GM23338 (cell line): ENCODE measurements around the gene GATAD2A. TPM values are rescaled to one million over a fixed set of nuclear protein-coding genes. Genes with fewer than 3 reads are reported as not detected.

Experiments
- ATAC-seq: fragments of 200-7000 bp; cut with Tn5 transposase; 3 replicates; pipeline ENCODE4 v1.9.1; 2020
- DNase-seq: peaks from one replicate; pipeline ENCODE4 v3.0.0-alpha.2; 2015; ENCODE audit warnings: low spot score
- H2AFZ ChIP-seq: fragments of 200-600 bp; sonication (generic); 2 replicates; pipeline ENCODE4 v1.8.0; 2016; ENCODE audit warnings: antibody characterized with exemption, mild to moderate bottlenecking, moderate library complexity
- H3F3A ChIP-seq: fragments of 200-600 bp; sonication (generic); replicated peaks from 2 replicates; pipeline ENCODE4 v1.8.0; 2017; ENCODE audit warnings: antibody characterized with exemption, mixed run types, low read depth
- H3K27ac ChIP-seq: fragments of 200-600 bp; sonication (generic); 2 replicates; pipeline ENCODE4 v1.6.1; 2016; ENCODE audit warnings: low read depth
- H3K27me3 ChIP-seq: fragments of 200-600 bp; sonication (generic); 2 replicates; pipeline ENCODE4 v1.8.0; 2016; ENCODE audit warnings: mild to moderate bottlenecking, mixed run types, moderate library complexity; ENCODE audit not compliant: insufficient read depth
- H3K36me3 ChIP-seq: fragments of 200-600 bp; sonication (generic); 2 replicates; pipeline ENCODE4 v1.8.0; 2016; ENCODE audit warnings: mild to moderate bottlenecking; ENCODE audit not compliant: insufficient read depth
- H3K4me1 ChIP-seq: fragments of 200-600 bp; sonication (generic); 2 replicates; pipeline ENCODE4 v1.8.0; 2016; ENCODE audit warnings: mild to moderate bottlenecking, moderate library complexity; ENCODE audit not compliant: insufficient read depth
- H3K4me2 ChIP-seq: fragments of 200-600 bp; sonication (generic); 2 replicates; pipeline ENCODE4 v1.7.1; 2017; ENCODE audit warnings: mixed run types
- H3K4me3 ChIP-seq: fragments of 200-600 bp; sonication (generic); 2 replicates; pipeline ENCODE4 v1.6.1; 2016; ENCODE audit warnings: mixed run types
- H3K79me2 ChIP-seq: fragments of 200-600 bp; sonication (generic); replicated peaks from 2 replicates; pipeline ENCODE4 v1.8.0; 2017; ENCODE audit warnings: mild to moderate bottlenecking; ENCODE audit not compliant: insufficient read depth
- H3K9me2 ChIP-seq: fragments of 200-600 bp; sonication (generic); 2 replicates; pipeline ENCODE4 v1.8.0; 2017; ENCODE audit not compliant: insufficient read depth
- H4K20me1 ChIP-seq: fragments of 200-600 bp; sonication (generic); replicated peaks from 2 replicates; pipeline ENCODE4 v1.8.0; 2017; ENCODE audit warnings: mild to moderate bottlenecking; ENCODE audit not compliant: insufficient read depth
- H3K27ac Mint-ChIP-seq: 2 replicates; pipeline ENCODE4 v1.8.0; 2020; ENCODE audit warnings: inconsistent platforms, mild to moderate bottlenecking, moderate library complexity, mixed read lengths
- H3K27me3 Mint-ChIP-seq: 3 replicates; pipeline ENCODE4 v1.8.0; 2022; ENCODE audit warnings: low read depth, mild to moderate bottlenecking, moderate library complexity, mixed read lengths, inconsistent platforms; ENCODE audit not compliant: insufficient read depth, poor library complexity
- H3K36me3 Mint-ChIP-seq: 3 replicates; pipeline ENCODE4 v1.8.0; 2021; ENCODE audit warnings: low read depth, mild to moderate bottlenecking, inconsistent platforms, moderate library complexity, mixed read lengths
- H3K4me1 Mint-ChIP-seq: 3 replicates; pipeline ENCODE4 v1.8.0; 2020; ENCODE audit warnings: mild to moderate bottlenecking, inconsistent platforms, mixed read lengths
- H3K4me3 Mint-ChIP-seq: 3 replicates; pipeline ENCODE4 v1.8.0; 2021; ENCODE audit warnings: moderate library complexity, mild to moderate bottlenecking, inconsistent platforms, mixed read lengths
- H3K9me3 Mint-ChIP-seq: 3 replicates; pipeline ENCODE4 v1.8.0; 2020; ENCODE audit warnings: moderate library complexity, mild to moderate bottlenecking, inconsistent platforms, mixed read lengths
- CREB1 ChIP-seq: fragments of 250-450 bp; sonication (Bioruptor Pico); IDR thresholded peaks from 2 replicates; pipeline ENCODE4 v1.5.0; 2020; ENCODE audit warnings: low read depth, mild to moderate bottlenecking, moderate library complexity
- EZH2 ChIP-seq: fragments of 200-600 bp; sonication (generic); IDR thresholded peaks from one replicate; pipeline ENCODE4 v1.8.0; 2017; ENCODE audit warnings: antibody characterized with exemption, mild to moderate bottlenecking, low read depth; ENCODE audit not compliant: unreplicated experiment
- EZH2phosphoT487 ChIP-seq: fragments of 200-600 bp; sonication (generic); IDR thresholded peaks from one replicate; pipeline ENCODE4 v1.8.1; 2018; ENCODE audit warnings: antibody characterized with exemption; ENCODE audit not compliant: unreplicated experiment
- JUNB ChIP-seq: IDR thresholded peaks from one replicate; pipeline ENCODE4 v1.6.1; 2016; ENCODE audit warnings: antibody characterized with exemption; ENCODE audit not compliant: unreplicated experiment
- NANOG ChIP-seq: IDR thresholded peaks from 2 replicates; pipeline ENCODE4 v1.6.1; 2016; ENCODE audit warnings: antibody characterized with exemption, borderline replicate concordance
- POLR2AphosphoS5 ChIP-seq: IDR thresholded peaks from 2 replicates; pipeline ENCODE4 v1.6.1; 2016; ENCODE audit warnings: antibody characterized with exemption, low read depth
- STAT1 ChIP-seq: IDR thresholded peaks from one replicate; pipeline ENCODE4 v1.6.1; 2016; ENCODE audit warnings: antibody characterized with exemption; ENCODE audit not compliant: unreplicated experiment
- ZNF114 ChIP-seq: fragments of 250-450 bp; sonication (Bioruptor Pico); IDR thresholded peaks from 2 replicates; pipeline ENCODE4 v1.5.0; 2020; ENCODE audit warnings: mild to moderate bottlenecking, moderate library complexity
- ZNF331 ChIP-seq: fragments of 250-450 bp; sonication (Bioruptor Pico); IDR thresholded peaks from 2 replicates; pipeline ENCODE4 v1.5.0; 2020; ENCODE audit warnings: low read depth, mild to moderate bottlenecking, moderate library complexity
- polyA plus RNA-seq: library from polyadenylated mRNA; unstranded; fragments of >200 nt; fragmentation: Nextera tagmentation; extraction: Ambion mirVana; gene quantifications from 2 replicates; pipeline ENCODE4 v1.2.1, GENCODE V29; 2016
- total RNA-seq: library from RNA; depleted of rRNA; stranded (reverse); fragments of >200 nt; shearing (Covaris generic); gene quantifications from 2 replicates; pipeline ENCODE4 v1.2.3, GENCODE V29; 2014
- TF ChIP-seq, protein P1 (sequence below), 2 experiments: fragments of 200-600 bp in 1 of 2; sonication (generic) in 1 of 2; conservative IDR thresholded peaks; 2 replicates each; pipeline versions ENCODE4 v1.5.1 to v1.6.1; 2016 to 2017; ENCODE audit warnings: antibody characterized with exemption in 2 of 2, low read depth in 2 of 2, mild to moderate bottlenecking in 2 of 2, moderate library complexity in 1 of 2
- TF ChIP-seq, protein P2 (sequence below): IDR thresholded peaks from 2 replicates; pipeline ENCODE4 v1.6.1; 2016; ENCODE audit warnings: antibody characterized with exemption
- TF ChIP-seq, protein P3 (sequence below): fragments of 250-450 bp; sonication (Bioruptor Pico); IDR thresholded peaks from 2 replicates; pipeline ENCODE4 v1.5.0; 2020; ENCODE audit warnings: mild to moderate bottlenecking, moderate library complexity
- TF ChIP-seq, protein P4 (sequence below): IDR thresholded peaks from one replicate; pipeline ENCODE4 v1.6.1; 2018; ENCODE audit warnings: antibody characterized with exemption; ENCODE audit not compliant: unreplicated experiment

GATAD2A gene
- total and polyA plus RNA-seq, 2 experiments from 2014 or later = 40.0 to 151 TPM

DNA sequence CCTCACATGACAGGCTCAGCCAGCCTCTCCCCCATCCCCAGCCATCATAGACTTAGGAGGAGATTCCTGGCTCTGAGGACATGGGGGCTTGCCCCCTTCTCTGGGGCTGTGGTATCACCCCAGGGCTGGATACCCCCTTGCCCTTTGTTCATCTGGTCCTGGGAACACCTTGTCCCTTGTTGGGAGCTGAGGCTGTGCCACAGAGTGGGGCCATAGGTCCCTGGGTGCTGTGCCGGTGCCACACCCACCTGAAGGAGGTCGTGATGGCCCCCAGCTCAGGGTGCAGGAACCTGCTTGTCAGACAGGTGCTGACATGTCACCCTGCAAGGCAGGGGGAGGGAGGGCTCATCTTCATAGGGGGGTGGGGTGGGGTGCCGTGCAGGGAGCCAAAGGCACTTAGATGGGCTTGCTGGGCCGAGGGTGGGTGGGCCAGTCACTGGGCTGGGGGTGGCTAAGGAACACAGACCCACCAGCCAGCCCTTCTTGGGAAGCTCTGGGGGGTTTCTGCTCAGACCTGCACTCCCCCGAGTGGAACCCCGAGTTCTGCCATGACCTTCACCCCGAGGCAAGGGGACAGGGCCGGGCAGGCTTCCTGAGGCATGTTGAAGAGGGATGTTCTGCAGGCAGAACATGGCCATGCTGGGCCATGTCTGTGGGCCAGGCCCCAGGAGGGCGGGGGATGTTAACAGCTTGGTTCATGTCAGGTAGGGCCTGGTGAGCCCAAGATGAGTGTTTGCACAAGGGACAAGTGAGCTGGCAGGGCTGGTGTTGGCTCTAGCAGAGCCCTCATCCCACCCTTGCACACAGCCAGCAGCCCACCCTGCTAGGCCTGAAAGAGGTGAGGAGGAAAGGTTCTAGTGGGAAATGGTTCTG is 81.8 kb downstream of the GATAD2A start:
- DNase-seq (no peak), ATAC-seq (no peak)
- Mint-ChIP-seq H3K27me3 (peaks cover 17% of the 10 kb centered on the region), H3K4me1 (peaks cover 65% of the 10 kb centered on the region), H3K36me3 (peaks cover 22% of the 10 kb centered on the region), H3K9me3 (no peaks in the 10 kb centered on the region), H3K4me3 (no peak overlapping the region), H3K27ac (peak overlapping the region; percentile 99)
- no peak overlapping the region for H3K4me3 ChIP-seq
- TF ChIP-seq CREB1 (CRISPR knock-in tag) (no peak), POLR2AphosphoS5 (no peak), EZH2 (no peak), ZNF331 (CRISPR knock-in tag) (no peak), ZNF114 (no peak), NANOG (no peak), STAT1 (no peak), JUNB (no peak), EZH2phosphoT487 (no peak)
- TF ChIP-seq, protein P1, sequence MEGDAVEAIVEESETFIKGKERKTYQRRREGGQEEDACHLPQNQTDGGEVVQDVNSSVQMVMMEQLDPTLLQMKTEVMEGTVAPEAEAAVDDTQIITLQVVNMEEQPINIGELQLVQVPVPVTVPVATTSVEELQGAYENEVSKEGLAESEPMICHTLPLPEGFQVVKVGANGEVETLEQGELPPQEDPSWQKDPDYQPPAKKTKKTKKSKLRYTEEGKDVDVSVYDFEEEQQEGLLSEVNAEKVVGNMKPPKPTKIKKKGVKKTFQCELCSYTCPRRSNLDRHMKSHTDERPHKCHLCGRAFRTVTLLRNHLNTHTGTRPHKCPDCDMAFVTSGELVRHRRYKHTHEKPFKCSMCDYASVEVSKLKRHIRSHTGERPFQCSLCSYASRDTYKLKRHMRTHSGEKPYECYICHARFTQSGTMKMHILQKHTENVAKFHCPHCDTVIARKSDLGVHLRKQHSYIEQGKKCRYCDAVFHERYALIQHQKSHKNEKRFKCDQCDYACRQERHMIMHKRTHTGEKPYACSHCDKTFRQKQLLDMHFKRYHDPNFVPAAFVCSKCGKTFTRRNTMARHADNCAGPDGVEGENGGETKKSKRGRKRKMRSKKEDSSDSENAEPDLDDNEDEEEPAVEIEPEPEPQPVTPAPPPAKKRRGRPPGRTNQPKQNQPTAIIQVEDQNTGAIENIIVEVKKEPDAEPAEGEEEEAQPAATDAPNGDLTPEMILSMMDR (conservative IDR thresholded peaks at IDR 0.05; ENCODE audit: low read depth in 2 of 2) = no peak
- TF ChIP-seq, protein P2, sequence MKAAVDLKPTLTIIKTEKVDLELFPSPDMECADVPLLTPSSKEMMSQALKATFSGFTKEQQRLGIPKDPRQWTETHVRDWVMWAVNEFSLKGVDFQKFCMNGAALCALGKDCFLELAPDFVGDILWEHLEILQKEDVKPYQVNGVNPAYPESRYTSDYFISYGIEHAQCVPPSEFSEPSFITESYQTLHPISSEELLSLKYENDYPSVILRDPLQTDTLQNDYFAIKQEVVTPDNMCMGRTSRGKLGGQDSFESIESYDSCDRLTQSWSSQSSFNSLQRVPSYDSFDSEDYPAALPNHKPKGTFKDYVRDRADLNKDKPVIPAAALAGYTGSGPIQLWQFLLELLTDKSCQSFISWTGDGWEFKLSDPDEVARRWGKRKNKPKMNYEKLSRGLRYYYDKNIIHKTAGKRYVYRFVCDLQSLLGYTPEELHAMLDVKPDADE = no peak
- TF ChIP-seq, protein P3, sequence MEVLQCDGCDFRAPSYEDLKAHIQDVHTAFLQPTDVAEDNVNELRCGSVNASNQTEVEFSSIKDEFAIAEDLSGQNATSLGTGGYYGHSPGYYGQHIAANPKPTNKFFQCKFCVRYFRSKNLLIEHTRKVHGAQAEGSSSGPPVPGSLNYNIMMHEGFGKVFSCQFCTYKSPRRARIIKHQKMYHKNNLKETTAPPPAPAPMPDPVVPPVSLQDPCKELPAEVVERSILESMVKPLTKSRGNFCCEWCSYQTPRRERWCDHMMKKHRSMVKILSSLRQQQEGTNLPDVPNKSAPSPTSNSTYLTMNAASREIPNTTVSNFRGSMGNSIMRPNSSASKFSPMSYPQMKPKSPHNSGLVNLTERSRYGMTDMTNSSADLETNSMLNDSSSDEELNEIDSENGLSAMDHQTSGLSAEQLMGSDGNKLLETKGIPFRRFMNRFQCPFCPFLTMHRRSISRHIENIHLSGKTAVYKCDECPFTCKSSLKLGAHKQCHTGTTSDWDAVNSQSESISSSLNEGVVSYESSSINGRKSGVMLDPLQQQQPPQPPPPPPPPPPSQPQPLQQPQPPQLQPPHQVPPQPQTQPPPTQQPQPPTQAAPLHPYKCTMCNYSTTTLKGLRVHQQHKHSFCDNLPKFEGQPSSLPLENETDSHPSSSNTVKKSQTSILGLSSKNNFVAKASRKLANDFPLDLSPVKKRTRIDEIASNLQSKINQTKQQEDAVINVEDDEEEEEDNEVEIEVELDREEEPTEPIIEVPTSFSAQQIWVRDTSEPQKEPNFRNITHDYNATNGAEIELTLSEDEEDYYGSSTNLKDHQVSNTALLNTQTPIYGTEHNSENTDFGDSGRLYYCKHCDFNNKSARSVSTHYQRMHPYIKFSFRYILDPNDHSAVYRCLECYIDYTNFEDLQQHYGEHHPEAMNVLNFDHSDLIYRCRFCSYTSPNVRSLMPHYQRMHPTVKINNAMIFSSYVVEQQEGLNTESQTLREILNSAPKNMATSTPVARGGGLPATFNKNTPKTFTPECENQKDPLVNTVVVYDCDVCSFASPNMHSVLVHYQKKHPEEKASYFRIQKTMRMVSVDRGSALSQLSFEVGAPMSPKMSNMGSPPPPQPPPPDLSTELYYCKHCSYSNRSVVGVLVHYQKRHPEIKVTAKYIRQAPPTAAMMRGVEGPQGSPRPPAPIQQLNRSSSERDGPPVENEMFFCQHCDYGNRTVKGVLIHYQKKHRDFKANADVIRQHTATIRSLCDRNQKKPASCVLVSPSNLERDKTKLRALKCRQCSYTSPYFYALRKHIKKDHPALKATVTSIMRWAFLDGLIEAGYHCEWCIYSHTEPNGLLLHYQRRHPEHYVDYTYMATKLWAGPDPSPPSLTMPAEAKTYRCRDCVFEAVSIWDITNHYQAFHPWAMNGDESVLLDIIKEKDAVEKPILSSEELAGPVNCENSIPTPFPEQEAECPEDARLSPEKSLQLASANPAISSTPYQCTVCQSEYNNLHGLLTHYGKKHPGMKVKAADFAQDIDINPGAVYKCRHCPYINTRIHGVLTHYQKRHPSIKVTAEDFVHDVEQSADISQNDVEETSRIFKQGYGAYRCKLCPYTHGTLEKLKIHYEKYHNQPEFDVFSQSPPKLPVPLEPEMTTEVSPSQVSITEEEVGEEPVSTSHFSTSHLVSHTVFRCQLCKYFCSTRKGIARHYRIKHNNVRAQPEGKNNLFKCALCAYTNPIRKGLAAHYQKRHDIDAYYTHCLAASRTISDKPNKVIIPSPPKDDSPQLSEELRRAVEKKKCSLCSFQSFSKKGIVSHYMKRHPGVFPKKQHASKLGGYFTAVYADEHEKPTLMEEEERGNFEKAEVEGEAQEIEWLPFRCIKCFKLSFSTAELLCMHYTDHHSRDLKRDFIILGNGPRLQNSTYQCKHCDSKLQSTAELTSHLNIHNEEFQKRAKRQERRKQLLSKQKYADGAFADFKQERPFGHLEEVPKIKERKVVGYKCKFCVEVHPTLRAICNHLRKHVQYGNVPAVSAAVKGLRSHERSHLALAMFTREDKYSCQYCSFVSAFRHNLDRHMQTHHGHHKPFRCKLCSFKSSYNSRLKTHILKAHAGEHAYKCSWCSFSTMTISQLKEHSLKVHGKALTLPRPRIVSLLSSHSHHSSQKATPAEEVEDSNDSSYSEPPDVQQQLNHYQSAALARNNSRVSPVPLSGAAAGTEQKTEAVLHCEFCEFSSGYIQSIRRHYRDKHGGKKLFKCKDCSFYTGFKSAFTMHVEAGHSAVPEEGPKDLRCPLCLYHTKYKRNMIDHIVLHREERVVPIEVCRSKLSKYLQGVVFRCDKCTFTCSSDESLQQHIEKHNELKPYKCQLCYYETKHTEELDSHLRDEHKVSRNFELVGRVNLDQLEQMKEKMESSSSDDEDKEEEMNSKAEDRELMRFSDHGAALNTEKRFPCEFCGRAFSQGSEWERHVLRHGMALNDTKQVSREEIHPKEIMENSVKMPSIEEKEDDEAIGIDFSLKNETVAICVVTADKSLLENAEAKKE = no peak
- TF ChIP-seq, protein P4, sequence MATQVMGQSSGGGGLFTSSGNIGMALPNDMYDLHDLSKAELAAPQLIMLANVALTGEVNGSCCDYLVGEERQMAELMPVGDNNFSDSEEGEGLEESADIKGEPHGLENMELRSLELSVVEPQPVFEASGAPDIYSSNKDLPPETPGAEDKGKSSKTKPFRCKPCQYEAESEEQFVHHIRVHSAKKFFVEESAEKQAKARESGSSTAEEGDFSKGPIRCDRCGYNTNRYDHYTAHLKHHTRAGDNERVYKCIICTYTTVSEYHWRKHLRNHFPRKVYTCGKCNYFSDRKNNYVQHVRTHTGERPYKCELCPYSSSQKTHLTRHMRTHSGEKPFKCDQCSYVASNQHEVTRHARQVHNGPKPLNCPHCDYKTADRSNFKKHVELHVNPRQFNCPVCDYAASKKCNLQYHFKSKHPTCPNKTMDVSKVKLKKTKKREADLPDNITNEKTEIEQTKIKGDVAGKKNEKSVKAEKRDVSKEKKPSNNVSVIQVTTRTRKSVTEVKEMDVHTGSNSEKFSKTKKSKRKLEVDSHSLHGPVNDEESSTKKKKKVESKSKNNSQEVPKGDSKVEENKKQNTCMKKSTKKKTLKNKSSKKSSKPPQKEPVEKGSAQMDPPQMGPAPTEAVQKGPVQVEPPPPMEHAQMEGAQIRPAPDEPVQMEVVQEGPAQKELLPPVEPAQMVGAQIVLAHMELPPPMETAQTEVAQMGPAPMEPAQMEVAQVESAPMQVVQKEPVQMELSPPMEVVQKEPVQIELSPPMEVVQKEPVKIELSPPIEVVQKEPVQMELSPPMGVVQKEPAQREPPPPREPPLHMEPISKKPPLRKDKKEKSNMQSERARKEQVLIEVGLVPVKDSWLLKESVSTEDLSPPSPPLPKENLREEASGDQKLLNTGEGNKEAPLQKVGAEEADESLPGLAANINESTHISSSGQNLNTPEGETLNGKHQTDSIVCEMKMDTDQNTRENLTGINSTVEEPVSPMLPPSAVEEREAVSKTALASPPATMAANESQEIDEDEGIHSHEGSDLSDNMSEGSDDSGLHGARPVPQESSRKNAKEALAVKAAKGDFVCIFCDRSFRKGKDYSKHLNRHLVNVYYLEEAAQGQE = no peak
- H2AFZ ChIP-seq = no peak overlapping the region
- H3K79me2 ChIP-seq = peaks cover 64% of the 10 kb centered on the region
- peaks cover 24% of the 10 kb centered on the region for H4K20me1 ChIP-seq
- no peaks in the 10 kb centered on the region for H3K9me2 ChIP-seq
- no peaks in the 10 kb centered on the region for H3K36me3 ChIP-seq
- H3K27ac ChIP-seq = peak overlapping the region; percentile 92
- peaks cover 32% of the 10 kb centered on the region for H3K4me1 ChIP-seq
- peak overlapping the region; percentile 22; the same call in 1 of the 2 replicates for H3K4me2 ChIP-seq
- no peaks in the 10 kb centered on the region for H3K27me3 ChIP-seq
- peaks cover 26% of the 10 kb centered on the region for H3F3A ChIP-seq
